GM12878 (cell line): Measurements from ENCODE around the gene SLC26A1. TPM values are rescaled to one million over a fixed set of nuclear protein-coding genes. Genes with fewer than 3 reads are reported as not detected.

Experiments
- ATAC-seq: fragments of 200-7000 bp; cut with Tn5 transposase; 3 replicates; pipeline ENCODE4 v1.9.1; 2020; ENCODE audit warnings: mild to moderate bottlenecking, moderate library complexity
- BruUV-seq: library from RNA; stranded (reverse); fragments of 400-500 nt; replicated peaks from 2 replicates; lab custom pipeline; 2021; lab: Mats Ljungman, UMichigan
- CTCF ChIA-PET: fragments of 300-600 bp; sonication (Branson Sonifier 250); formaldehyde crosslinking; extraction: SDS; loops from one replicate; lab custom pipeline; 2021; ENCODE audit warnings: inconsistent platforms; lab: Yijun Ruan, JAX
- POLR2A ChIA-PET: fragments of 350-600 bp; formaldehyde crosslinking; extraction: SDS; loops from one replicate; lab custom pipeline; 2021; ENCODE audit warnings: inconsistent platforms; lab: Charles Lee
- RAD21 ChIA-PET: fragments of 300-600 bp; sonication (Branson Sonifier 250); formaldehyde crosslinking; loops from one replicate; lab custom pipeline; 2023; ENCODE audit warnings: antibody characterized with exemption; ENCODE audit not compliant: unreplicated experiment; lab: Charles Lee
- SMC1A ChIA-PET: fragments of 300-600 bp; sonication (Branson Sonifier 250); formaldehyde crosslinking; loops from one replicate; lab custom pipeline; 2023; ENCODE audit not compliant: unreplicated experiment, uncharacterized antibody; lab: Charles Lee
- DNase-seq: peaks from one replicate; pipeline ENCODE4 v3.0.0-alpha.2; 2011; ENCODE audit warnings: low read depth, low spot score
- FAIRE-seq: peaks from 3 replicates; lab custom pipeline; 2011; peaks lifted over from hg19 to GRCh38; lab: Jason Lieb, UNC
- H2AFZ ChIP-seq: 2 replicates; pipeline ENCODE4 v1.6.0; 2011; ENCODE audit warnings: low read depth, low read length, control low read depth; ENCODE audit not compliant: control insufficient read depth
- H3K27ac ChIP-seq: 2 replicates; pipeline ENCODE4 v1.5.1; 2011; ENCODE audit warnings: control low read depth; ENCODE audit not compliant: control insufficient read depth, insufficient read depth
- H3K27me3 ChIP-seq, 2 experiments: replicated peaks in 1 of 2; 2 replicates each; pipeline versions ENCODE4 v1.6.0 to v1.6.1; 2011; ENCODE audit warnings: low read length in 1 of 2; ENCODE audit not compliant: control insufficient read depth in 2 of 2, insufficient read depth in 2 of 2
- H3K36me3 ChIP-seq, 2 experiments: 2 replicates each; pipeline ENCODE4 v1.5.1; 2011; ENCODE audit warnings: low read length in 1 of 2; ENCODE audit not compliant: control insufficient read depth in 2 of 2, insufficient read depth in 2 of 2
- H3K4me1 ChIP-seq: 2 replicates; pipeline ENCODE4 v1.6.1; 2011; ENCODE audit warnings: mild to moderate bottlenecking, low read length, moderate library complexity, mixed read lengths; ENCODE audit not compliant: control insufficient read depth, insufficient read depth
- H3K4me2 ChIP-seq: 2 replicates; pipeline ENCODE4 v1.6.0; 2011; ENCODE audit warnings: control low read depth; ENCODE audit not compliant: control insufficient read depth, insufficient read depth
- H3K4me3 ChIP-seq: fragments of 200-600 bp; sonication (generic); 2 replicates; pipeline ENCODE4 v1.5.1; 2016
- H3K79me2 ChIP-seq: 2 replicates; pipeline ENCODE4 v1.6.0; 2011; ENCODE audit warnings: low read length; ENCODE audit not compliant: control insufficient read depth, insufficient read depth
- H3K9ac ChIP-seq: 2 replicates; pipeline ENCODE4 v1.8.0; 2011; ENCODE audit warnings: low read length, control low read depth, mixed read lengths; ENCODE audit not compliant: control insufficient read depth, insufficient read depth
- H3K9me3 ChIP-seq: replicated peaks from 3 replicates; pipeline ENCODE4 v1.5.1; 2011; ENCODE audit warnings: mild to moderate bottlenecking, low read length; ENCODE audit not compliant: control insufficient read depth, insufficient read depth
- H4K20me1 ChIP-seq: 2 replicates; pipeline ENCODE4 v1.6.0; 2011; ENCODE audit not compliant: control insufficient read depth, insufficient read depth
- BCL3 ChIP-seq: IDR thresholded peaks from 2 replicates; pipeline ENCODE4 v1.6.1; 2011; ENCODE audit warnings: borderline replicate concordance, low read depth, mild to moderate bottlenecking, moderate library complexity, low read length; ENCODE audit not compliant: insufficient read depth, poor library complexity, severe bottlenecking
- CHD4 ChIP-seq: fragments of 200-600 bp; sonication (generic); IDR thresholded peaks from 2 replicates; pipeline ENCODE4 v1.6.1; 2016; ENCODE audit warnings: mild to moderate bottlenecking
- E2F4 ChIP-seq: IDR thresholded peaks from 2 replicates; pipeline ENCODE4 v1.6.1; 2012; ENCODE audit warnings: low read depth, low read length, improper control_type of control experiment
- HSF1 ChIP-seq: fragments of 150-350 bp; IDR thresholded peaks from 2 replicates; pipeline ENCODE4 v1.6.1; 2014; ENCODE audit warnings: mild to moderate bottlenecking, low read depth, low read length
- NFIC ChIP-seq: IDR thresholded peaks from 2 replicates; pipeline ENCODE4 v1.6.1; 2012; ENCODE audit warnings: low read depth, mild to moderate bottlenecking, inconsistent platforms, low read length, moderate library complexity
- RBBP5 ChIP-seq: fragments of 200-600 bp; sonication (generic); conservative IDR thresholded peaks from 2 replicates; pipeline ENCODE4 v1.6.1; 2016
- SMAD5 ChIP-seq: IDR thresholded peaks from 2 replicates; pipeline ENCODE4 v1.6.1; 2016; ENCODE audit warnings: antibody characterized with exemption, low read depth
- TBL1XR1 ChIP-seq: IDR thresholded peaks from 2 replicates; pipeline ENCODE4 v1.6.1; 2012; ENCODE audit warnings: low read depth, low read length, improper control_type of control experiment
- ZBED1 ChIP-seq: IDR thresholded peaks from 2 replicates; pipeline ENCODE4 v1.6.1; 2016; ENCODE audit warnings: borderline replicate concordance
- WGBS: methylation state at CpG from one replicate; pipeline ENCODE4 v1.1.6; 2016; ENCODE audit warnings: low lambda C conversion rate; ENCODE audit not compliant: insufficient replicate concordance, insufficient coverage; ENCODE audit errors: missing lambda C conversion rate; 5-methylcytosine and 5-hydroxymethylcytosine counted together
- in situ Hi-C: fragments of 300-500 bp; cut with MboI; formaldehyde crosslinking; loops from 9 replicates; pipeline ENCODE4 v1.14.3; 2018; ENCODE audit warnings: mixed read lengths
- intact Hi-C: fragments of 100-400 bp; cut with micrococcal nuclease; formaldehyde crosslinking; loops from one replicate; pipeline ENCODE4 v1.14.2; 2022; ENCODE audit not compliant: unreplicated experiment
- polyA plus RNA-seq, 11 experiments: library from polyadenylated mRNA; depleted of rRNA in 4 of 11; unstranded in 6 of 11; stranded (reverse) in 5 of 11; fragments of >200 nt; fragmentation: Nextera tagmentation in 4 of 11; fragmentation: Illumina TruSeq in 1 of 11; extraction: Ambion mirVana in 4 of 11; extraction: Trizol in 1 of 11; gene quantifications; 1 replicate in 1 of 11; 2 replicates in 10 of 11; pipeline versions ENCODE4 v1.2.1 to v1.2.3, GENCODE V29; 2011 to 2016; ENCODE audit warnings: inconsistent platforms in 2 of 11, missing spikeins in 2 of 11, low read depth in 1 of 11
- total RNA-seq, 4 experiments: library from RNA; depleted of rRNA in 3 of 4; stranded (reverse); fragments of >200 nt in 3 of 4; fragmentation: Illumina TruSeq in 1 of 4; extraction: Trizol in 1 of 4; gene quantifications; 2 replicates each; pipeline versions ENCODE4 v1.2.1 to v1.2.3, GENCODE V29; 2013 to 2021
- TF ChIP-seq, protein P1 (sequence below): IDR thresholded peaks from 2 replicates; pipeline ENCODE4 v1.6.1; 2012; ENCODE audit warnings: mild to moderate bottlenecking, low read depth, low read length
- TF ChIP-seq, protein P2 (sequence below): fragments of 150-350 bp; IDR thresholded peaks from 2 replicates; pipeline ENCODE4 v1.6.1; 2016; ENCODE audit warnings: low read depth, low read length

SLC26A1 gene
- total and polyA plus RNA-seq, 10 of the 15 experiments (the other 5 are each of a cell fraction or from before 2014, with no cell fraction given), result 0.05 to 0.96 (median 0.28) TPM; not detected in 5

- TF ChIP-seq E2F4, result no peak
- TF ChIP-seq BCL3, result no peak
- no peak for TF ChIP-seq NFIC
- no peak for TF ChIP-seq RBBP5
- TF ChIP-seq, all 136 proteins: peak for 0
Observed at GRCh38 chr4:956531-957230, 36.5 kb downstream of the SLC26A1 start (continued).

DNA sequence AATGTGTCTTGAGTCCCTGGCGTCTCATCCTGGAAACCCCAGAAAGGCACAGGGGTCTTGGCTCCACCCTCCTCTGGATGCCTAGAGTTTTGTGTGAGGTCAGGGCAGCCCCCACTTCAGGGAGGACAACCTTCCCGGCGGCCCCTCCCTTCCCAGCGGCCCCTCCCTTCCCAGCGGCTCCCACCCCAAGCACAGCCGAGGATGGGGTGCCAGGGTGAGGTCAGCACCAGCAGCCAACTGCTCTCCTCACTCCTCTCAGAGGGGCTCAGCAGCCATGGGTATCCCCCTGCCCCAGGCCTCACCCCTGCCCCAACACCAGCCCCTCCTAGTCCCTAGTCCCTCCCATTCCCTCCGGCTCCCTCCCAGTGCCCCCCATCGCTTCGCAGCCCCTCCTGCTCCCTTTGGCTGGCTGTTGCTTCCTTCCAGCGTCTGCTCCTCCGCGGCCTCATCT lies 37.2 kb downstream of the SLC26A1 start:
- WGBS, result 88% methylated on average over 7 of the region's 12 CpGs
- ChIA-PET SMC1A (no interaction called here), POLR2A (no interaction called here), RAD21 (no interaction called here), CTCF (no interaction called here)
- intact Hi-C loops, result no loop called here
- FAIRE-seq, result no peak
- Histone ChIP-seq H2AFZ (no peak overlapping the region), H3K4me2 (no peak overlapping the region), H4K20me1 (no peaks in the 10 kb centered on the region), H3K4me3 (no peak overlapping the region), H3K9me3 (no peaks in the 10 kb centered on the region), H3K79me2 (no peaks in the 10 kb centered on the region), H3K9ac (no peak overlapping the region), H3K4me1 (no peaks in the 10 kb centered on the region), H3K36me3 (no peaks in the 10 kb centered on the region; a peak in 1 of 4 replicates), H3K27ac (no peak overlapping the region), H3K27me3 (no peaks in the 10 kb centered on the region)
- DNase-seq, result no peak
- BruUV-seq, result no TSS peak
- no peak for ATAC-seq
- in situ Hi-C loops, result no loop called here
- TF ChIP-seq, protein P1, sequence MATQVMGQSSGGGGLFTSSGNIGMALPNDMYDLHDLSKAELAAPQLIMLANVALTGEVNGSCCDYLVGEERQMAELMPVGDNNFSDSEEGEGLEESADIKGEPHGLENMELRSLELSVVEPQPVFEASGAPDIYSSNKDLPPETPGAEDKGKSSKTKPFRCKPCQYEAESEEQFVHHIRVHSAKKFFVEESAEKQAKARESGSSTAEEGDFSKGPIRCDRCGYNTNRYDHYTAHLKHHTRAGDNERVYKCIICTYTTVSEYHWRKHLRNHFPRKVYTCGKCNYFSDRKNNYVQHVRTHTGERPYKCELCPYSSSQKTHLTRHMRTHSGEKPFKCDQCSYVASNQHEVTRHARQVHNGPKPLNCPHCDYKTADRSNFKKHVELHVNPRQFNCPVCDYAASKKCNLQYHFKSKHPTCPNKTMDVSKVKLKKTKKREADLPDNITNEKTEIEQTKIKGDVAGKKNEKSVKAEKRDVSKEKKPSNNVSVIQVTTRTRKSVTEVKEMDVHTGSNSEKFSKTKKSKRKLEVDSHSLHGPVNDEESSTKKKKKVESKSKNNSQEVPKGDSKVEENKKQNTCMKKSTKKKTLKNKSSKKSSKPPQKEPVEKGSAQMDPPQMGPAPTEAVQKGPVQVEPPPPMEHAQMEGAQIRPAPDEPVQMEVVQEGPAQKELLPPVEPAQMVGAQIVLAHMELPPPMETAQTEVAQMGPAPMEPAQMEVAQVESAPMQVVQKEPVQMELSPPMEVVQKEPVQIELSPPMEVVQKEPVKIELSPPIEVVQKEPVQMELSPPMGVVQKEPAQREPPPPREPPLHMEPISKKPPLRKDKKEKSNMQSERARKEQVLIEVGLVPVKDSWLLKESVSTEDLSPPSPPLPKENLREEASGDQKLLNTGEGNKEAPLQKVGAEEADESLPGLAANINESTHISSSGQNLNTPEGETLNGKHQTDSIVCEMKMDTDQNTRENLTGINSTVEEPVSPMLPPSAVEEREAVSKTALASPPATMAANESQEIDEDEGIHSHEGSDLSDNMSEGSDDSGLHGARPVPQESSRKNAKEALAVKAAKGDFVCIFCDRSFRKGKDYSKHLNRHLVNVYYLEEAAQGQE, result no peak
- TF ChIP-seq HSF1, result no peak
- no peak for TF ChIP-seq ZBED1
- no peak for TF ChIP-seq SMAD5
- TF ChIP-seq NFIC, result no peak
- TF ChIP-seq, protein P2, sequence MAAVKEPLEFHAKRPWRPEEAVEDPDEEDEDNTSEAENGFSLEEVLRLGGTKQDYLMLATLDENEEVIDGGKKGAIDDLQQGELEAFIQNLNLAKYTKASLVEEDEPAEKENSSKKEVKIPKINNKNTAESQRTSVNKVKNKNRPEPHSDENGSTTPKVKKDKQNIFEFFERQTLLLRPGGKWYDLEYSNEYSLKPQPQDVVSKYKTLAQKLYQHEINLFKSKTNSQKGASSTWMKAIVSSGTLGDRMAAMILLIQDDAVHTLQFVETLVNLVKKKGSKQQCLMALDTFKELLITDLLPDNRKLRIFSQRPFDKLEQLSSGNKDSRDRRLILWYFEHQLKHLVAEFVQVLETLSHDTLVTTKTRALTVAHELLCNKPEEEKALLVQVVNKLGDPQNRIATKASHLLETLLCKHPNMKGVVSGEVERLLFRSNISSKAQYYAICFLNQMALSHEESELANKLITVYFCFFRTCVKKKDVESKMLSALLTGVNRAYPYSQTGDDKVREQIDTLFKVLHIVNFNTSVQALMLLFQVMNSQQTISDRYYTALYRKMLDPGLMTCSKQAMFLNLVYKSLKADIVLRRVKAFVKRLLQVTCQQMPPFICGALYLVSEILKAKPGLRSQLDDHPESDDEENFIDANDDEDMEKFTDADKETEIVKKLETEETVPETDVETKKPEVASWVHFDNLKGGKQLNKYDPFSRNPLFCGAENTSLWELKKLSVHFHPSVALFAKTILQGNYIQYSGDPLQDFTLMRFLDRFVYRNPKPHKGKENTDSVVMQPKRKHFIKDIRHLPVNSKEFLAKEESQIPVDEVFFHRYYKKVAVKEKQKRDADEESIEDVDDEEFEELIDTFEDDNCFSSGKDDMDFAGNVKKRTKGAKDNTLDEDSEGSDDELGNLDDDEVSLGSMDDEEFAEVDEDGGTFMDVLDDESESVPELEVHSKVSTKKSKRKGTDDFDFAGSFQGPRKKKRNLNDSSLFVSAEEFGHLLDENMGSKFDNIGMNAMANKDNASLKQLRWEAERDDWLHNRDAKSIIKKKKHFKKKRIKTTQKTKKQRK, result no peak
- no peak for TF ChIP-seq TBL1XR1
- no peak for TF ChIP-seq CHD4
